Suppressor macrophage (primary cell): ENCODE results near the gene IGF2BP2.
A peak's percentile ranks its signal among the peaks of the same experiment; 100 is the strongest.
"Not testable (repeated sequence)": the region's sequence is repeated elsewhere in the genome, so short reads cannot be mapped to it uniquely, and the experiment has no call there.

ENCODE experiments used
- DNase-seq, 4 experiments: peaks; one replicate each; pipeline ENCODE4 v3.0.0-alpha.2; 2020 to 2022

The IGF2BP2 gene

DNA sequence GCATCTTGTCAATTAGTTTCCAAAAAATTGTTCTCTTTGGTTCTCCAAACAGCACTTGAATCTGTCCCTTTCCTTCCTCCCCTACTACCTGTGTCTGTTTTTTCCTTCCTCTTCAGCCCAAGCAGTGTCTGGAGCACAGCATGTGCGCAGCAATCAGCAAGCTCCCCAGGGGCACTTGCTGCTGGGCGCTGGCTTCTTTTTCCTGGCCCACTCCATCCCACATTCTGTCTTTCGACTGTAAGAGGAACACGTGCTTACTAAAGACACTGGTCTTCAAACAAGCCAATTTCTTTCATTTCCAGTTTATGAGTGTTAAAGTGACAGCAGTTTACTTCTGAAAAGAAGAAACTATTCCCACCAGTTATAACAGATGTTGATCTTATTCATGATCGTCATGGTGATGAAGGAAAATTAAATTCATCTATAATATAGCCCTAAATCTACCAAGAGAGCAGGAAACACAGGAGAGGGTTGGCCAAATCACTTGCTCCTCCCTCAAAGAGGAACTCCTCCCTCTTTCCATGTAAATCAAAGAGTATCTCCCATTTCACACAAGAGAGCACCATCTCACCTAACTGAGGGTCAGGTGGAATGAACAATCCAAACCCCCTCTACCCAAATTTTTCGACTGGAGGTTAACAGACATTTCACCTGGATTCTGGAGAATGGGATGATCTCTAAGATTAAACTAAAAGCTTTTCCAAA lies 115.4 kb downstream of the IGF2BP2 start:
- DNase-seq, result peak in 1 of 4 experiments; percentile 15

- no peak for DNase-seq
These were observed 116.5 kb downstream of the IGF2BP2 start for GRCh38 chr3:185708392-185708791.

- no peak for DNase-seq
These were observed 119.3 kb downstream of the IGF2BP2 start for GRCh38 chr3:185705498-185705897.

GRCh38 chr3:185702262-185703225 lies 122.3 kb downstream of the IGF2BP2 start:
- peak; percentile 53 to 74 (median 72) for DNase-seq

GRCh38 chr3:185701611-185702261 lies 123.1 kb downstream of the IGF2BP2 start:
- peak in 2 of 4 experiments; percentile 23 to 30 for DNase-seq

GRCh38 chr3:185699927-185700326 lies 124.9 kb downstream of the IGF2BP2 start:
- no peak for DNase-seq

- not testable (repeated sequence) for DNase-seq
These were observed 127.6 kb downstream of the IGF2BP2 start for GRCh38 chr3:185697228-185697627.

DNA sequence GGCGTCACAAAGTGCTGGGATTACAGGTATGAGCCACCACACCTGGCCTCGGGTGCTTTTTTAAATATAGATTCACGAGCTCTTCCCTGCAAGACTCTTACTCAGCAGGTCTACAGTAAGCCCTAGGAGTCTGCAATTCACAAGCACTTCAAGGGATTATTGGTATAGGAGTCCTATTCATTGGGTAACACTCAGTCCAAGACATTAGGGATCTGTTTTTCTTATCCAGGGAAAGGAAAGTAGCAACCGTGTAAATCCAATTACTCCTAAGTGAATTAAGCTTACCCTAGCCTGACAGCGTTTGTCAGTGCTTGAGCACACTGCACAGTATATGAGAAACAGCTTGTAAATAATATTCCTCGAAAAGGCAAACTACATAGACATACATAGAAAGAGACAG lies 128.8 kb downstream of the IGF2BP2 start:
- no peak for DNase-seq

GRCh38 chr3:185693985-185694653 lies 130.7 kb downstream of the IGF2BP2 start:
- no peak for DNase-seq

DNA sequence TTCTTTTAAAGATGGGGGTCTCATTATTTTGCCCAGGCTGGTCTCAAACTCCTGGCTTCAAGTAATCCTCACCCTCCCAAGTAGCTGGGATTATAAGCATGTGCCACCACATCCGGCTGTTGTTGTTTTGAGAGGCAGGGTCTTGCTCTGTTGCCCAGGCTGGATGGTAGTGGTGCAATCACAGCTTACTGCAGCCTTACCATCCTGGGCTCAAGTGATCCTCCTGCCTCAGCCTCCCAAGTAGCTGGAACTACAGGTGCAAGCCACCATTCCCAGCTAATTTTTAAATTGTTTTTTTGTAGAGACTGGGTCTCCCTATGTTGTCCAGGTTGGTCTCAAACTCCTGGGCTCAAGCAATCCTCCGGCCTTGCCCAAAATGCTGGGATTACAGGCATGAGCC lies 133.2 kb downstream of the IGF2BP2 start:
- no peak for DNase-seq

DNA sequence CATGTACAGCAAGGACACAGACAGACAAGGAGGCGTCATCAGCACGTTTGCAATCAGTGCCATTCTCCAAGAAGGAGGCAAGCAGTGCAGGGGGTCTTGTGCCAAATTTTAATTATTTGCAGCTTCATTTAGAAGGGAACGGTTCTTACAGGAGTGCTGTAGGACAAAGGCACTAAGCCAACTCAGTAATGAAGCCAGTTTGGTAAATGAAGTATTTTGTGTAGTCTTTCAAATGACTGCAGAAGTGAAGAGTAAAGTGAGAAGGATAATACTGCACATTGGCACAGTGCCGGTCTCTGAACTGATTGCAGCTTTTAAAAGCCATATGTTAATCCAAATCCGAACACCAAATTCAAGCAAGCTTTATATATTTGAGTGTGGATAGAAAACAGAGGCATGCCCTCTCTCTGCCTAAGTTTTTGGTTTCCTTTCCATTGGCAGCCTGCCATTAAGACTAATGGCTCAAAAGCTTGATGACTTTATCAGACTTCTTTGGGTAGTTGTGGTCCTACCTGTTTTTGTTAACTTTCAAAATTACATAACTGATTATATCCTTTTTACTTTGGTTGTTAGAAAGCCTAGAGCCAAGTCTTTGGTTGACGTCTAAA lies 137.5 kb downstream of the IGF2BP2 start:
- no peak for DNase-seq

DNA sequence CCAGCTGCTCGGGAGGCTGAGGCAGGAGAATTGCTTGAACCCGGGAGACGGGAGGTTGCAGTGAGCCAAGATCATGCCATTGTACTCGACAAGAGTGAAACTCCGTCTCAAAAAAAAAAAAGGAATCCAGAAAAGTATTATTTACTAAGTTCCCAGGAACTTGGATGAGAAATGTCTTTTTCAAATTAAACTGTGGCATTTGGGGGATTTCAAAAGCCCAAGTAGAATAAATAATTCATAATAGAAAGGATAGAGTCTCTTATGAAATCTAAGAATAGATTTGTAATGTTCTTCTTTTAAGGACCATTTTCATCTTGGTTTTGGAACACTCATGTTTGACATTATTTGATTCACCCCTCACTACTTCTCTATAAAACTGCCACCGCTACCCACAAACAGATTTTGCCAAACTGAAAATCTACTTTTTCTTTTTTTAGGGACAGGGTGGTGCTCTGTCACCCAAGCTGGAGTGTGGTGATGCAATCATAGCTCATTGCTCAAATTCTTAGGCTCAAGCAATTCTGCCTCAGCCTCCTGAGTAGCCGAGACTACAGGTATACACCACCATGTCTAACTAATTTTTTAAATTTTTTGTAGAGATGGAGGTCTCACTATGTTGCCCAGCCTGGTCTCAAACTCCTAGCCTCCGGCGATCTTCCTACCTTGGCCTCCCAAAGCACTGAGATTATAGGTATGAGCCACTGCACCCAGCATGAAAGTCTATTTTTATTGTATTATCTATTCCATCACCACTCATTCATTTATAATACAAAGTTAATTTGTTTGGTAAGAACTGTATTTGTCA lies 139.4 kb downstream of the IGF2BP2 start:
- DNase-seq, result peak; percentile 20 to 62 (median 56)

GRCh38 chr3:185680231-185680630 lies 144.6 kb downstream of the IGF2BP2 start:
- no peak for DNase-seq

- no peak for DNase-seq
These were observed 146.8 kb downstream of the IGF2BP2 start for GRCh38 chr3:185678027-185678426.

DNA sequence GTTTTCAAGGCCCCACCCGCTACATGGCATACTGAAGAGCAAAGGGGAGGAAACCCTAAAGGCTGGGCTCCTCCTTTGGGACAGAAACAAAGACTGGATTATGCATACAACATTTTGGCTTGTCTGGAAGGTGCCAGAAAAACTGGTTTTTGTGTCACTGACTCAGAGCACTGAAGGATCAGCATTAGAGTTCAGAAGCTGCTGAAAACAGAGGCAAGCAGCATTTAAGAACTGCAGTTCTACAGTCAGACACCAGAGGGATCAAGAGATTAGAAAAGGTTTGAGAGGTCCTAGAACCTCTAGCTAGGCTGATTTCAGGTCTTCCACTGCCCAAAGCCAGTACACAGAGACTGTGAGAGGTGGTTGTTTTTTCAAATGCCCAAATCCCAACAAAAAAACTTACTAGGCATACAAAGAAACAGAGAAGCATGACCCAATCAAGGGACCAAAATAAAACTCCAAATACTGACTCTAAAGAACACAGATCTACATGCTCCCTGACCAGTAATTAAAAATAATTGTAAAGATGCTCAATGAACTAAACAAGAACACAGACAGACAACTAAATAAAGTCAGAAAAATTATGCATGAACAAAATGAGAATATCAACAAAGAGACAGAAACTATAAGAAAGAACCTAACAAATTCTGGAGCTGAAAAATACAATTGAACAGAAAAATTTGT lies 147.6 kb downstream of the IGF2BP2 start:
- DNase-seq, result peak; percentile 47 to 72 (median 66)

- no peak for DNase-seq
These were observed 157.3 kb downstream of the IGF2BP2 start for GRCh38 chr3:185667574-185667973.

DNA sequence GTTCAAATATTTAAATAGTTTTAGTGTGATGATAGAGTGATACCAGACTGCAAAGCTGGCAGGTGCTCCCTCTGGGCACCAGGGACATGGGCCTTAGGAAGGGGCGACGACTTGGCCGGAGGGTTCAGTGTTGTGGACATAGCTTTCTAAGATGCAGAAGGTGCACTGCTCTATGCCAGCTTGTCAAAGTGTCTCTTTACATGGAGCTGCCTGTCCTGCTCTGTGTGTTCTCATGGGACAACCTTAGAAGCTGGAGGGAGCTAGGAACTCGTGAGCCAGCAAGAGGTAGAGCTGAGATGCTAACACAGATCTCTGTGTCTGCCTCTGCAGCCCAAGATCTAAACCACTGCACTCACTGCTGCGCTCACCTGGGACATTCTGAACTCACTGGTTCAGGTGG lies 160.9 kb downstream of the IGF2BP2 start:
- DNase-seq, result no peak

GRCh38 chr3:185661772-185662171 lies 163.1 kb downstream of the IGF2BP2 start:
- no peak for DNase-seq

DNA sequence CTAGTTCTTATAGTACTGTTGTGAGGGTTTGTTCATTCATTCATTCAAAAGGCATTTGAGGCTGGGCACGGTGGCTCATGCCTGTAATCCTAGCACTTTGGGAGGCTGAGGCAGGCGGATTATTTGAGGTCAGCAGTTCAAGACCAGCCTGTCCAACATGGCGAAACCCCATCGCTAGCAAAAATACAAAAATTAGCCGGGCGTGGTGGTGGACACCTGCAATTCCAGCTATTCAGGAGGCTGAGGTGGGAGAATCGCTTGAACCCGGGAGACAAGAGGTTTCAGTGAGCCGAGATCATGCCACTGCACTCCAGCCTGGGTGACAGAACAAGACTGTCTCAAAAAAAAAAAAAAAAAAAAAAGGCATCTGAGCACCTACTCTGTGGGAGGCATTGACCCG lies 163.5 kb downstream of the IGF2BP2 start:
- DNase-seq, result not testable (repeated sequence)
